GM23338 (cell line): ENCODE measurements around the gene USP19. TPM values are rescaled to one million over a fixed set of nuclear protein-coding genes. Genes with fewer than 3 reads are reported as not detected.

ENCODE experiments used
- ATAC-seq: fragments of 200-7000 bp; cut with Tn5 transposase; 3 replicates; pipeline ENCODE4 v1.9.1; 2020
- DNase-seq: peaks from one replicate; pipeline ENCODE4 v3.0.0-alpha.2; 2015; ENCODE audit warnings: low spot score
- H2AFZ ChIP-seq: fragments of 200-600 bp; sonication (generic); 2 replicates; pipeline ENCODE4 v1.8.0; 2016; ENCODE audit warnings: antibody characterized with exemption, mild to moderate bottlenecking, moderate library complexity
- H3F3A ChIP-seq: fragments of 200-600 bp; sonication (generic); replicated peaks from 2 replicates; pipeline ENCODE4 v1.8.0; 2017; ENCODE audit warnings: antibody characterized with exemption, mixed run types, low read depth
- H3K27ac ChIP-seq: fragments of 200-600 bp; sonication (generic); 2 replicates; pipeline ENCODE4 v1.6.1; 2016; ENCODE audit warnings: low read depth
- H3K27me3 ChIP-seq: fragments of 200-600 bp; sonication (generic); 2 replicates; pipeline ENCODE4 v1.8.0; 2016; ENCODE audit warnings: mild to moderate bottlenecking, mixed run types, moderate library complexity; ENCODE audit not compliant: insufficient read depth
- H3K36me3 ChIP-seq: fragments of 200-600 bp; sonication (generic); 2 replicates; pipeline ENCODE4 v1.8.0; 2016; ENCODE audit warnings: mild to moderate bottlenecking; ENCODE audit not compliant: insufficient read depth
- H3K4me1 ChIP-seq: fragments of 200-600 bp; sonication (generic); 2 replicates; pipeline ENCODE4 v1.8.0; 2016; ENCODE audit warnings: mild to moderate bottlenecking, moderate library complexity; ENCODE audit not compliant: insufficient read depth
- H3K4me2 ChIP-seq: fragments of 200-600 bp; sonication (generic); 2 replicates; pipeline ENCODE4 v1.7.1; 2017; ENCODE audit warnings: mixed run types
- H3K4me3 ChIP-seq: fragments of 200-600 bp; sonication (generic); 2 replicates; pipeline ENCODE4 v1.6.1; 2016; ENCODE audit warnings: mixed run types
- H3K79me2 ChIP-seq: fragments of 200-600 bp; sonication (generic); replicated peaks from 2 replicates; pipeline ENCODE4 v1.8.0; 2017; ENCODE audit warnings: mild to moderate bottlenecking; ENCODE audit not compliant: insufficient read depth
- H3K9me2 ChIP-seq: fragments of 200-600 bp; sonication (generic); 2 replicates; pipeline ENCODE4 v1.8.0; 2017; ENCODE audit not compliant: insufficient read depth
- H4K20me1 ChIP-seq: fragments of 200-600 bp; sonication (generic); replicated peaks from 2 replicates; pipeline ENCODE4 v1.8.0; 2017; ENCODE audit warnings: mild to moderate bottlenecking; ENCODE audit not compliant: insufficient read depth
- H3K27ac Mint-ChIP-seq: 2 replicates; pipeline ENCODE4 v1.8.0; 2020; ENCODE audit warnings: inconsistent platforms, mild to moderate bottlenecking, moderate library complexity, mixed read lengths
- H3K27me3 Mint-ChIP-seq: 3 replicates; pipeline ENCODE4 v1.8.0; 2022; ENCODE audit warnings: low read depth, mild to moderate bottlenecking, moderate library complexity, mixed read lengths, inconsistent platforms; ENCODE audit not compliant: insufficient read depth, poor library complexity
- H3K36me3 Mint-ChIP-seq: 3 replicates; pipeline ENCODE4 v1.8.0; 2021; ENCODE audit warnings: low read depth, mild to moderate bottlenecking, inconsistent platforms, moderate library complexity, mixed read lengths
- H3K4me1 Mint-ChIP-seq: 3 replicates; pipeline ENCODE4 v1.8.0; 2020; ENCODE audit warnings: mild to moderate bottlenecking, inconsistent platforms, mixed read lengths
- H3K4me3 Mint-ChIP-seq: 3 replicates; pipeline ENCODE4 v1.8.0; 2021; ENCODE audit warnings: moderate library complexity, mild to moderate bottlenecking, inconsistent platforms, mixed read lengths
- H3K9me3 Mint-ChIP-seq: 3 replicates; pipeline ENCODE4 v1.8.0; 2020; ENCODE audit warnings: moderate library complexity, mild to moderate bottlenecking, inconsistent platforms, mixed read lengths
- CREB1 ChIP-seq: fragments of 250-450 bp; sonication (Bioruptor Pico); IDR thresholded peaks from 2 replicates; pipeline ENCODE4 v1.5.0; 2020; ENCODE audit warnings: low read depth, mild to moderate bottlenecking, moderate library complexity
- EZH2 ChIP-seq: fragments of 200-600 bp; sonication (generic); IDR thresholded peaks from one replicate; pipeline ENCODE4 v1.8.0; 2017; ENCODE audit warnings: antibody characterized with exemption, mild to moderate bottlenecking, low read depth; ENCODE audit not compliant: unreplicated experiment
- EZH2phosphoT487 ChIP-seq: fragments of 200-600 bp; sonication (generic); IDR thresholded peaks from one replicate; pipeline ENCODE4 v1.8.1; 2018; ENCODE audit warnings: antibody characterized with exemption; ENCODE audit not compliant: unreplicated experiment
- JUNB ChIP-seq: IDR thresholded peaks from one replicate; pipeline ENCODE4 v1.6.1; 2016; ENCODE audit warnings: antibody characterized with exemption; ENCODE audit not compliant: unreplicated experiment
- NANOG ChIP-seq: IDR thresholded peaks from 2 replicates; pipeline ENCODE4 v1.6.1; 2016; ENCODE audit warnings: antibody characterized with exemption, borderline replicate concordance
- POLR2AphosphoS5 ChIP-seq: IDR thresholded peaks from 2 replicates; pipeline ENCODE4 v1.6.1; 2016; ENCODE audit warnings: antibody characterized with exemption, low read depth
- STAT1 ChIP-seq: IDR thresholded peaks from one replicate; pipeline ENCODE4 v1.6.1; 2016; ENCODE audit warnings: antibody characterized with exemption; ENCODE audit not compliant: unreplicated experiment
- ZNF114 ChIP-seq: fragments of 250-450 bp; sonication (Bioruptor Pico); IDR thresholded peaks from 2 replicates; pipeline ENCODE4 v1.5.0; 2020; ENCODE audit warnings: mild to moderate bottlenecking, moderate library complexity
- ZNF331 ChIP-seq: fragments of 250-450 bp; sonication (Bioruptor Pico); IDR thresholded peaks from 2 replicates; pipeline ENCODE4 v1.5.0; 2020; ENCODE audit warnings: low read depth, mild to moderate bottlenecking, moderate library complexity
- polyA plus RNA-seq: library from polyadenylated mRNA; unstranded; fragments of >200 nt; fragmentation: Nextera tagmentation; extraction: Ambion mirVana; gene quantifications from 2 replicates; pipeline ENCODE4 v1.2.1, GENCODE V29; 2016
- total RNA-seq: library from RNA; depleted of rRNA; stranded (reverse); fragments of >200 nt; shearing (Covaris generic); gene quantifications from 2 replicates; pipeline ENCODE4 v1.2.3, GENCODE V29; 2014
- TF ChIP-seq, protein P1 (sequence below): fragments of 250-450 bp; sonication (Bioruptor Pico); IDR thresholded peaks from 2 replicates; pipeline ENCODE4 v1.5.0; 2020; ENCODE audit warnings: mild to moderate bottlenecking, moderate library complexity
- TF ChIP-seq, protein P2 (sequence below): IDR thresholded peaks from one replicate; pipeline ENCODE4 v1.6.1; 2018; ENCODE audit warnings: antibody characterized with exemption; ENCODE audit not compliant: unreplicated experiment
- TF ChIP-seq, protein P3 (sequence below): IDR thresholded peaks from 2 replicates; pipeline ENCODE4 v1.6.1; 2016; ENCODE audit warnings: antibody characterized with exemption
- TF ChIP-seq, protein P4 (sequence below), 2 experiments: fragments of 200-600 bp in 1 of 2; sonication (generic) in 1 of 2; conservative IDR thresholded peaks; 2 replicates each; pipeline versions ENCODE4 v1.5.1 to v1.6.1; 2016 to 2017; ENCODE audit warnings: antibody characterized with exemption in 2 of 2, low read depth in 2 of 2, mild to moderate bottlenecking in 2 of 2, moderate library complexity in 1 of 2

USP19 gene
- total and polyA plus RNA-seq, 2 experiments from 2014 or later: 13.2 to 62.0 TPM

DNA sequence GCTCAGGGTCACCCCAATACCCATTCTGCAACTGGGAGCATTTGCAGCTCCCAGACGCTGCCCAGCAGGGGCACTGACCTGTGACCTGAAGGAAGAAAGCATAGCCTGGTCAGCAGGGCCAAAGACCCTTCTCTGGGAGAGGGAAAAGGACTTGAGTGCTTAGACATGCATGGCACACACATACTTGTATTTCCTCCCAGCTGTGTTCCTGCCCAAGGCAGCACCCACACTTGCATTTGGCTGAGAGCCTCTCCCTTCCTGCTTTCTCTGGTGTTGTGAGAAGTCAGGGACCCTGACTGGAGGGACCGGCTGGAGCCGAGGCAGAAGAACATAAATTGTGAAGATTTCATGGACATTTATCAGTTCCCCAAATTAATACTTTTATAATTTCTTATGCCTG lies 19.5 kb upstream of the USP19 start:
- TF ChIP-seq EZH2phosphoT487 (no peak), POLR2AphosphoS5 (no peak), EZH2 (no peak), JUNB (no peak), ZNF331 (no peak), CREB1 (CRISPR knock-in tag) (no peak), ZNF114 (CRISPR knock-in tag) (no peak), NANOG (no peak), STAT1 (no peak)
- TF ChIP-seq, protein P1, sequence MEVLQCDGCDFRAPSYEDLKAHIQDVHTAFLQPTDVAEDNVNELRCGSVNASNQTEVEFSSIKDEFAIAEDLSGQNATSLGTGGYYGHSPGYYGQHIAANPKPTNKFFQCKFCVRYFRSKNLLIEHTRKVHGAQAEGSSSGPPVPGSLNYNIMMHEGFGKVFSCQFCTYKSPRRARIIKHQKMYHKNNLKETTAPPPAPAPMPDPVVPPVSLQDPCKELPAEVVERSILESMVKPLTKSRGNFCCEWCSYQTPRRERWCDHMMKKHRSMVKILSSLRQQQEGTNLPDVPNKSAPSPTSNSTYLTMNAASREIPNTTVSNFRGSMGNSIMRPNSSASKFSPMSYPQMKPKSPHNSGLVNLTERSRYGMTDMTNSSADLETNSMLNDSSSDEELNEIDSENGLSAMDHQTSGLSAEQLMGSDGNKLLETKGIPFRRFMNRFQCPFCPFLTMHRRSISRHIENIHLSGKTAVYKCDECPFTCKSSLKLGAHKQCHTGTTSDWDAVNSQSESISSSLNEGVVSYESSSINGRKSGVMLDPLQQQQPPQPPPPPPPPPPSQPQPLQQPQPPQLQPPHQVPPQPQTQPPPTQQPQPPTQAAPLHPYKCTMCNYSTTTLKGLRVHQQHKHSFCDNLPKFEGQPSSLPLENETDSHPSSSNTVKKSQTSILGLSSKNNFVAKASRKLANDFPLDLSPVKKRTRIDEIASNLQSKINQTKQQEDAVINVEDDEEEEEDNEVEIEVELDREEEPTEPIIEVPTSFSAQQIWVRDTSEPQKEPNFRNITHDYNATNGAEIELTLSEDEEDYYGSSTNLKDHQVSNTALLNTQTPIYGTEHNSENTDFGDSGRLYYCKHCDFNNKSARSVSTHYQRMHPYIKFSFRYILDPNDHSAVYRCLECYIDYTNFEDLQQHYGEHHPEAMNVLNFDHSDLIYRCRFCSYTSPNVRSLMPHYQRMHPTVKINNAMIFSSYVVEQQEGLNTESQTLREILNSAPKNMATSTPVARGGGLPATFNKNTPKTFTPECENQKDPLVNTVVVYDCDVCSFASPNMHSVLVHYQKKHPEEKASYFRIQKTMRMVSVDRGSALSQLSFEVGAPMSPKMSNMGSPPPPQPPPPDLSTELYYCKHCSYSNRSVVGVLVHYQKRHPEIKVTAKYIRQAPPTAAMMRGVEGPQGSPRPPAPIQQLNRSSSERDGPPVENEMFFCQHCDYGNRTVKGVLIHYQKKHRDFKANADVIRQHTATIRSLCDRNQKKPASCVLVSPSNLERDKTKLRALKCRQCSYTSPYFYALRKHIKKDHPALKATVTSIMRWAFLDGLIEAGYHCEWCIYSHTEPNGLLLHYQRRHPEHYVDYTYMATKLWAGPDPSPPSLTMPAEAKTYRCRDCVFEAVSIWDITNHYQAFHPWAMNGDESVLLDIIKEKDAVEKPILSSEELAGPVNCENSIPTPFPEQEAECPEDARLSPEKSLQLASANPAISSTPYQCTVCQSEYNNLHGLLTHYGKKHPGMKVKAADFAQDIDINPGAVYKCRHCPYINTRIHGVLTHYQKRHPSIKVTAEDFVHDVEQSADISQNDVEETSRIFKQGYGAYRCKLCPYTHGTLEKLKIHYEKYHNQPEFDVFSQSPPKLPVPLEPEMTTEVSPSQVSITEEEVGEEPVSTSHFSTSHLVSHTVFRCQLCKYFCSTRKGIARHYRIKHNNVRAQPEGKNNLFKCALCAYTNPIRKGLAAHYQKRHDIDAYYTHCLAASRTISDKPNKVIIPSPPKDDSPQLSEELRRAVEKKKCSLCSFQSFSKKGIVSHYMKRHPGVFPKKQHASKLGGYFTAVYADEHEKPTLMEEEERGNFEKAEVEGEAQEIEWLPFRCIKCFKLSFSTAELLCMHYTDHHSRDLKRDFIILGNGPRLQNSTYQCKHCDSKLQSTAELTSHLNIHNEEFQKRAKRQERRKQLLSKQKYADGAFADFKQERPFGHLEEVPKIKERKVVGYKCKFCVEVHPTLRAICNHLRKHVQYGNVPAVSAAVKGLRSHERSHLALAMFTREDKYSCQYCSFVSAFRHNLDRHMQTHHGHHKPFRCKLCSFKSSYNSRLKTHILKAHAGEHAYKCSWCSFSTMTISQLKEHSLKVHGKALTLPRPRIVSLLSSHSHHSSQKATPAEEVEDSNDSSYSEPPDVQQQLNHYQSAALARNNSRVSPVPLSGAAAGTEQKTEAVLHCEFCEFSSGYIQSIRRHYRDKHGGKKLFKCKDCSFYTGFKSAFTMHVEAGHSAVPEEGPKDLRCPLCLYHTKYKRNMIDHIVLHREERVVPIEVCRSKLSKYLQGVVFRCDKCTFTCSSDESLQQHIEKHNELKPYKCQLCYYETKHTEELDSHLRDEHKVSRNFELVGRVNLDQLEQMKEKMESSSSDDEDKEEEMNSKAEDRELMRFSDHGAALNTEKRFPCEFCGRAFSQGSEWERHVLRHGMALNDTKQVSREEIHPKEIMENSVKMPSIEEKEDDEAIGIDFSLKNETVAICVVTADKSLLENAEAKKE (CRISPR knock-in tag): no peak
- TF ChIP-seq, protein P2, sequence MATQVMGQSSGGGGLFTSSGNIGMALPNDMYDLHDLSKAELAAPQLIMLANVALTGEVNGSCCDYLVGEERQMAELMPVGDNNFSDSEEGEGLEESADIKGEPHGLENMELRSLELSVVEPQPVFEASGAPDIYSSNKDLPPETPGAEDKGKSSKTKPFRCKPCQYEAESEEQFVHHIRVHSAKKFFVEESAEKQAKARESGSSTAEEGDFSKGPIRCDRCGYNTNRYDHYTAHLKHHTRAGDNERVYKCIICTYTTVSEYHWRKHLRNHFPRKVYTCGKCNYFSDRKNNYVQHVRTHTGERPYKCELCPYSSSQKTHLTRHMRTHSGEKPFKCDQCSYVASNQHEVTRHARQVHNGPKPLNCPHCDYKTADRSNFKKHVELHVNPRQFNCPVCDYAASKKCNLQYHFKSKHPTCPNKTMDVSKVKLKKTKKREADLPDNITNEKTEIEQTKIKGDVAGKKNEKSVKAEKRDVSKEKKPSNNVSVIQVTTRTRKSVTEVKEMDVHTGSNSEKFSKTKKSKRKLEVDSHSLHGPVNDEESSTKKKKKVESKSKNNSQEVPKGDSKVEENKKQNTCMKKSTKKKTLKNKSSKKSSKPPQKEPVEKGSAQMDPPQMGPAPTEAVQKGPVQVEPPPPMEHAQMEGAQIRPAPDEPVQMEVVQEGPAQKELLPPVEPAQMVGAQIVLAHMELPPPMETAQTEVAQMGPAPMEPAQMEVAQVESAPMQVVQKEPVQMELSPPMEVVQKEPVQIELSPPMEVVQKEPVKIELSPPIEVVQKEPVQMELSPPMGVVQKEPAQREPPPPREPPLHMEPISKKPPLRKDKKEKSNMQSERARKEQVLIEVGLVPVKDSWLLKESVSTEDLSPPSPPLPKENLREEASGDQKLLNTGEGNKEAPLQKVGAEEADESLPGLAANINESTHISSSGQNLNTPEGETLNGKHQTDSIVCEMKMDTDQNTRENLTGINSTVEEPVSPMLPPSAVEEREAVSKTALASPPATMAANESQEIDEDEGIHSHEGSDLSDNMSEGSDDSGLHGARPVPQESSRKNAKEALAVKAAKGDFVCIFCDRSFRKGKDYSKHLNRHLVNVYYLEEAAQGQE: no peak
- TF ChIP-seq, protein P3, sequence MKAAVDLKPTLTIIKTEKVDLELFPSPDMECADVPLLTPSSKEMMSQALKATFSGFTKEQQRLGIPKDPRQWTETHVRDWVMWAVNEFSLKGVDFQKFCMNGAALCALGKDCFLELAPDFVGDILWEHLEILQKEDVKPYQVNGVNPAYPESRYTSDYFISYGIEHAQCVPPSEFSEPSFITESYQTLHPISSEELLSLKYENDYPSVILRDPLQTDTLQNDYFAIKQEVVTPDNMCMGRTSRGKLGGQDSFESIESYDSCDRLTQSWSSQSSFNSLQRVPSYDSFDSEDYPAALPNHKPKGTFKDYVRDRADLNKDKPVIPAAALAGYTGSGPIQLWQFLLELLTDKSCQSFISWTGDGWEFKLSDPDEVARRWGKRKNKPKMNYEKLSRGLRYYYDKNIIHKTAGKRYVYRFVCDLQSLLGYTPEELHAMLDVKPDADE: no peak
- TF ChIP-seq, protein P4, sequence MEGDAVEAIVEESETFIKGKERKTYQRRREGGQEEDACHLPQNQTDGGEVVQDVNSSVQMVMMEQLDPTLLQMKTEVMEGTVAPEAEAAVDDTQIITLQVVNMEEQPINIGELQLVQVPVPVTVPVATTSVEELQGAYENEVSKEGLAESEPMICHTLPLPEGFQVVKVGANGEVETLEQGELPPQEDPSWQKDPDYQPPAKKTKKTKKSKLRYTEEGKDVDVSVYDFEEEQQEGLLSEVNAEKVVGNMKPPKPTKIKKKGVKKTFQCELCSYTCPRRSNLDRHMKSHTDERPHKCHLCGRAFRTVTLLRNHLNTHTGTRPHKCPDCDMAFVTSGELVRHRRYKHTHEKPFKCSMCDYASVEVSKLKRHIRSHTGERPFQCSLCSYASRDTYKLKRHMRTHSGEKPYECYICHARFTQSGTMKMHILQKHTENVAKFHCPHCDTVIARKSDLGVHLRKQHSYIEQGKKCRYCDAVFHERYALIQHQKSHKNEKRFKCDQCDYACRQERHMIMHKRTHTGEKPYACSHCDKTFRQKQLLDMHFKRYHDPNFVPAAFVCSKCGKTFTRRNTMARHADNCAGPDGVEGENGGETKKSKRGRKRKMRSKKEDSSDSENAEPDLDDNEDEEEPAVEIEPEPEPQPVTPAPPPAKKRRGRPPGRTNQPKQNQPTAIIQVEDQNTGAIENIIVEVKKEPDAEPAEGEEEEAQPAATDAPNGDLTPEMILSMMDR (conservative IDR thresholded peaks at IDR 0.05; ENCODE audit: low read depth in 2 of 2): no peak
- ATAC-seq (no peak), DNase-seq (no peak)
- Mint-ChIP-seq H3K27ac (no peak overlapping the region), H3K4me1 (0 out of 3 replicates have a peak, but pooled peaks cover 3% of the 10 kb centered on the region), H3K4me3 (no peak overlapping the region), H3K36me3 (peaks cover 7% of the 10 kb centered on the region; the same call in 2 of the 3 replicates), H3K9me3 (peaks cover 23% of the 10 kb centered on the region), H3K27me3 (peaks cover 8% of the 10 kb centered on the region)
- H4K20me1 ChIP-seq: no peaks in the 10 kb centered on the region
- H3K4me2 ChIP-seq: no peak overlapping the region
- no peak overlapping the region for H3K4me3 ChIP-seq
- H3K4me1 ChIP-seq: no peaks in the 10 kb centered on the region
- H3K27ac ChIP-seq: no peak overlapping the region
- no peaks in the 10 kb centered on the region for H3K36me3 ChIP-seq
- H3F3A ChIP-seq: no peaks in the 10 kb centered on the region
- no peaks in the 10 kb centered on the region for H3K9me2 ChIP-seq
- no peak overlapping the region for H2AFZ ChIP-seq
- no peaks in the 10 kb centered on the region for H3K79me2 ChIP-seq
- no peaks in the 10 kb centered on the region for H3K27me3 ChIP-seq
